ENCODE results near the gene DPM1.

The DPM1 gene

DNA sequence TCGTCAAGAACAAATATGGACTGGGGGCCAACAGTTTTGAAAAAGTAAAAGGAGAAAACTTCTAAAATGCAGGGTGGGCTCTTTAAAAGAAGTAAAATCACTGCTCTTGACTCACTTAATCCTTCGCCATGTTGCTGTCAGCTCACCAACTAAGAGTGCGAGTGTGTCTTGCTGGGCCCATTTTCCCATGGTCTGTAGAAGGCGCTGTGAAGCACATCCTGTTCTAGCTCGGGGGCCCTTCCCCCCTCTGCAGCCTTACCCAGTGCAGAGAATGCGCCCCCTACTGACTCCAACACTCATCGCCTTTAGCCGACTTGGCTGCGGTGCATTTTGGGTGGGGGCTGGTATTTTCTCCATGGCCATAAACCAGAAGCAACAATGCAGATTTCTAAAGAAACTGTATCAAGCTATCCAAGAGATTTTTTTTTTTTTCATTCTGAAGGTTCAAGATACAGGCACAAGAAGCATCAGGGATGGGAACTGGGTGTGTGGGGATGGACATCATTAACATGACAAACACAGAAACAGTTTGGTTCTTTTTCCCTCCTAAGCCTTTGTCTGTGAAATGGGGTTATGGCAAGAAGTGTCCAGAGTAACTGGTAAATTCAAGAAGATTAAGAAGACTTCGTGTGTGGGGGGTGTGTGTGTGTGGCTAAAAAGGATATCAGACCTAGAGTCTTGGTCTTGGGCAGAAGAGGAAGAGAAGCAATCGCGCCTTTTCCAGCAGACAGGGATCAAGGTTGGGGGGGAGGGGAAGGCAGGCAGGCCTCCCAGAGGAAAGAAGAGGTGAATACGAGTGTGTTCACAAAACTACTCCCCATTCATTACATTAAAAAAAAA is 28.8 kb downstream of the DPM1 start:
- Mint-ChIP-seq H3K4me1 (ENCODE audit: low read depth) (peaks cover 35% of the 10 kb centered on the region), H3K27ac (peak overlapping the region; percentile 92), H3K27me3 (ENCODE audit: low read depth) (no peaks in the 10 kb centered on the region), H3K4me3 (peak overlapping the region; percentile 92), H3K9me3 (no peaks in the 10 kb centered on the region), H3K36me3 (ENCODE audit: low read depth) (peaks cover 39% of the 10 kb centered on the region)

DNA sequence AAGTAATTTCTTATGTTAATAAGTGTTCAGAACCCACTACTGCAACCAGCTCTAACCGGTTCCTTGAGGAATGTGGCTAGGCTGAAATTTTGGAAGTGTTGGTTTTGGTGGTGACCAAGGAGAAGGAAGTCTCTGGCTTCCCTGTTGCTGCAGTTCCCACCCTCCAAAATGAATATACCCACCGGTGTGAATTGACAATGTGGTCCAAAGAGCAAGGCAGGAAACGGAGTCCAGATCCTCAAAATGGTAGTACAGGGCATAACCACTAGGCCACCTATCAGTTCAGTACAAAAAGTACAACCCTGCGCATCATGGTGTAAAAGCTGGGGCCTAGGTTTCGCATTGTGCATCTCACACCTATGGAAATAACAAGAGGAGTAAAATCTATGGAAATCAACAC is 29.9 kb downstream of the DPM1 start:
- Mint-ChIP-seq H3K27me3 (ENCODE audit: low read depth) (no peaks in the 10 kb centered on the region), H3K4me1 (ENCODE audit: low read depth) (peaks cover 35% of the 10 kb centered on the region), H3K9me3 (no peaks in the 10 kb centered on the region), H3K36me3 (ENCODE audit: low read depth) (peaks cover 34% of the 10 kb centered on the region), H3K4me3 (peak overlapping the region; percentile 92), H3K27ac (peak overlapping the region; percentile 36)

DNA sequence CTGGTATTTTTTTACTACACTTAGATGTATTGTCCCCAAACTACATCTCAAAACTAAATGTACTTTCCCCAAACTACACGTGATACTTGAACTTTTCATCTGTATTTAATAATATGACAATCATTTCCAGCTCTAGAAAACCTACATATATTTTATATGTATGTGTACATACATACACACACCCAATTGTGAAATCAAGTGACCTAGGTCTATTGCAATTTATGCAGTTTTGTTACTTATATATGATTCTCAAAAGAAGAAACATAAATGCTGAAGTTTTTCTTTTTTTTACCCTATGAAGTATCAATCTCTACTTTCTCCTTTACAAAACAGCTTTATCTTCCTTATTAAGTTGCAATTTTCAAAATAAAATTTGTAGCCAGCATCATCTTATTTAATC is 31.8 kb downstream of the DPM1 start:
- Mint-ChIP-seq H3K9me3 (no peaks in the 10 kb centered on the region), H3K4me3 (no peak overlapping the region), H3K36me3 (ENCODE audit: low read depth) (peaks cover 37% of the 10 kb centered on the region), H3K4me1 (ENCODE audit: low read depth) (peaks cover 38% of the 10 kb centered on the region), H3K27me3 (ENCODE audit: low read depth) (no peaks in the 10 kb centered on the region), H3K27ac (no peak overlapping the region)

DNA sequence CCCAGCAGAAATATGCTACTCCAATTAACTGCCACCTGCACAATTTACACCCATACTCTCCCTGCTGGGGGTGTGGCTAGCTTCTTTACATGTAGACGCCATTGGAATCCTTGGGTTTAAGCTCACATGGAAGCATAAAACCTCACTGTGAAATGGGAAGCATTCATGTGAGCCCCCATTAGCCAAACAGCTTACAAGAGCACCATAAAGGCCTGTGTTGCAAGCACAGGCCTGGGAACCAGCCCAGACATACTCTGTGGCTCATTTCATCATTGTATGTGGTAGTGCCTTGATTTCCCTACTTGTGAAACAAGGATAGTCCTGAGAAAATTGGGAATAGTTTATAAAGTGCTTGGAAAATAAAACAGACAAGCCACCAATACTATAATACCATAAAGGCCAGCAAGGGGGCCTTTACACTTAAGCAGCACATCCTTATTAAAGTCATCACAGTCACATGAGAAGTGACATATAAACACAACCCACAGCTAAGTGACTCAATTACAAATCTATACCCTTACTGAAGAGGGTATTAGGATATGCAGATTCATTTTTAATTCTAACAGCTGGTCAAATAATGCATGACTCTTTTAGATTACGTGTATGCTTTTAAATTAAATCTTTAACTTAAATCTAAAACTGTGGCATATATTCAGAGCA is 33.9 kb downstream of the DPM1 start:
- no peak overlapping the region for H3K27ac Mint-ChIP-seq
- peaks cover 34% of the 10 kb centered on the region for H3K36me3 Mint-ChIP-seq (ENCODE audit: low read depth)
- peaks cover 36% of the 10 kb centered on the region for H3K4me1 Mint-ChIP-seq (ENCODE audit: low read depth)
- H3K9me3 Mint-ChIP-seq = no peaks in the 10 kb centered on the region
- H3K4me3 Mint-ChIP-seq = no peak overlapping the region
- no peaks in the 10 kb centered on the region for H3K27me3 Mint-ChIP-seq (ENCODE audit: low read depth)

DNA sequence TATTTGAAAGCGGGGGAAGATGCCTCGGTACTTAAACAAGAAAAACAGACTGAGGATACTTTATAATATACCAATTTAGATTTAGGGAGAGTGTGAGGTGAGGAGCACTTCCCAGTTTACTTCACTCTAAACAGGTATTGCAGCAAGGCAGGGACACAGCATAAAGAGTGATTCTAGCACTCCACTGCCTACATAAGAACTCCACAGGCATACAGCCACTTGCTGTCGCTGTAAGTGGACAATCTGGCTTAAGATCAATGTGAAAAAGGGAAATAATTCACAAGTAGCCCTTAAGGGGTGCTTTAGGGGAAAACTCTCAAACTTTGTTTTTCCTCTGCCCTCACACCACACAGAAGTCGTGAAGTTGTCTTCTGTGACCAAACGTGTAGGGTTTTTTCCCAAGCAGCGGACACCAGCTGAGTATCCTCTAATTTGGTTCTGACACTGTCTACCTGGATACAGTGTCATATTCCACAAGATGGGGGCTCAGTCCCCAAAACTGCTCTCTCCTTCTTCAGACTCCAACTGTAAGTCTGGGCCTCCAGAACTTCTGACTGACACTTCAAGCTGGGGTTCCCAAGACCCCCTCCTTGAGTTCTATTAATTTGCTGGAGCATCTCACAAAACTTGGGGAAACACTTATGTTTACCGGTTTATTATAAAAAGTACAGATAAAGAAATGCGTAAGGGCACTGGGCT is 36.4 kb downstream of the DPM1 start:
- Mint-ChIP-seq H3K9me3 (no peaks in the 10 kb centered on the region), H3K36me3 (ENCODE audit: low read depth) (peaks cover 16% of the 10 kb centered on the region), H3K4me1 (ENCODE audit: low read depth) (peaks cover 28% of the 10 kb centered on the region), H3K27ac (no peak overlapping the region), H3K4me3 (no peak overlapping the region), H3K27me3 (ENCODE audit: low read depth) (no peaks in the 10 kb centered on the region)

DNA sequence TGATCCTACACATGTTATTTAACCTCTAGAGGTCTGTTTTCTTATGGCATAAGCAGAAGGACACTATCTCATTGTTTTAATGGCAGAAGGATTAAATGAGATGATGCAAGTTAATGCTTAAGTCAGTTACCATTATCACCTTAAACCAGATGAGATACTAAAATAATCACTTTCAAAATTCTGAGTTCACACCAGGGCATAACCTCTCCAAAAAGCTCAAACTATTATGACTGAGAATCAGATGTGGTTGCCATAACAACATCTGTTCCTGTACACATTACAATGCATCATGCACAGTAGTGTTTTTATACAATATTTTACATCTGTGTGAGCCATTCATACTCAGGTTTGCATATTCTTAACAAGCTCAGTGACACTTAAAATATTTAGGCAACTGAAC is 37.3 kb downstream of the DPM1 start:
- H3K4me1 Mint-ChIP-seq (ENCODE audit: low read depth) = peaks cover 33% of the 10 kb centered on the region
- H3K4me3 Mint-ChIP-seq = no peak overlapping the region
- no peaks in the 10 kb centered on the region for H3K27me3 Mint-ChIP-seq (ENCODE audit: low read depth)

DNA sequence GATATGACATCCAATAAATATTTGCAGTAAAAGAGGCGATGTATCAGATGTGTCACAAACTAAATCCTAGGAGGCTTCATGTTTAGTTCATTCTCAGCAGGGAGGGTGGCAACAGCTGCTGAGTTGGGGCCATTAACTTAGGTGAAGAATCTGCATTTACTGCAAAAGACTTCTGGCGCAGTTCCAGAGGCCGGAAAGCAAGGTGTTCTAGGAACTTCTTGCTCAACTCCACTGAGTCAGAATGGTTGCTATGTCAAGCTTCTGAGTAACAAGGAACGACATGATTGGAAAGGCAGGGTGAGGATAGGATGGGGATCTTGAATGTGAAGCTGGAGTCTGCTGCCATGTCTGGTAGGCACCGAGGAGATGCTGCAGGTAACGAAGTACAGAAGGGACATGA is 38.8 kb downstream of the DPM1 start:
- peak overlapping the region; percentile 36 for H3K27ac Mint-ChIP-seq
- no peak overlapping the region for H3K4me3 Mint-ChIP-seq
- peaks cover 13% of the 10 kb centered on the region for H3K36me3 Mint-ChIP-seq (ENCODE audit: low read depth)
- H3K27me3 Mint-ChIP-seq (ENCODE audit: low read depth) = no peaks in the 10 kb centered on the region
- peaks cover 33% of the 10 kb centered on the region for H3K4me1 Mint-ChIP-seq (ENCODE audit: low read depth)
- H3K9me3 Mint-ChIP-seq = no peaks in the 10 kb centered on the region

More for the DNA sequence above, 37.3 kb downstream of the DPM1 start:
- no peak overlapping the region for H3K27ac Mint-ChIP-seq
- H3K9me3 Mint-ChIP-seq = no peaks in the 10 kb centered on the region
- peaks cover 16% of the 10 kb centered on the region for H3K36me3 Mint-ChIP-seq (ENCODE audit: low read depth)

DNA sequence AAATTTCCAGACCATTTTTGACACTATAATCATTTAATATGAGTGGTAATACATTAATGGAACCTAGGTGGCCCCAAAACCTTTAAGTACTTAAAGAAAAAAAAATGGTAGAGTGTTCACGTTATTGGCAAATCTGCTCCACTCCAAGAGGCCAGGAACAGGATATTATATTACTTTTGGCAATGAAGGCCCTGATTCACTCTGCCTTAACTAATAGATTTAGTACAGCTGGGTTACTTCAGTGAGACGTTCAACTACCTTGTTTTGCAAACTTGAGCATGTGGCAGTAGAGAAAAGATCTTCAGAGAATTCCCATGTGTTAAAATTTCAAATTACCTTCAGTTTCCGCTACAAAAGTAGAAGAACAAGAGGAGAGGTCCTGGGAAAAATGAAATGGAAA is 39.9 kb downstream of the DPM1 start:
- Mint-ChIP-seq H3K36me3 (ENCODE audit: low read depth) (peaks cover 20% of the 10 kb centered on the region), H3K4me3 (no peak overlapping the region), H3K27ac (no peak overlapping the region), H3K4me1 (ENCODE audit: low read depth) (peaks cover 45% of the 10 kb centered on the region), H3K27me3 (ENCODE audit: low read depth) (no peaks in the 10 kb centered on the region), H3K9me3 (no peaks in the 10 kb centered on the region)

DNA sequence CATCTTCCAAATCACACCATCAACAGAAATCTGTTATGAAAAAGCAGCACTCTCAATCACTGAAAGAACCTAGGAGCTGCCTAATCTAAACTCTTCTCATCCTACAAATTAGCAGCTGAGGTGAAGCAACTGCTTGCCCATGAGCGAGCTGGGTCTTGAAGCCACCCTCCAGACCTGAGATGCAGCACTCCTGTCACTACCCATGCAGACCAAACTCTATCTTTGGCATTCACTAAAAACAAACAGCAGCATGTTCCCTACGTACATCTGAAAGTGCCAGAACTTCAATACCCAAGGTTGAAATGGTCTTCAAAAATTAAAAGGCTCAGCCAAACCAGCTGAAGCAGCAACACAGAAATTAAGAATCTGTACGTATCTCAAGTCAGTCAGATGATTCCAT is 41.4 kb downstream of the DPM1 start:
- H3K36me3 Mint-ChIP-seq (ENCODE audit: low read depth) = peaks cover 16% of the 10 kb centered on the region
- peaks cover 46% of the 10 kb centered on the region for H3K4me1 Mint-ChIP-seq (ENCODE audit: low read depth)
- no peaks in the 10 kb centered on the region for H3K9me3 Mint-ChIP-seq
- no peak overlapping the region for H3K4me3 Mint-ChIP-seq
- H3K27me3 Mint-ChIP-seq (ENCODE audit: low read depth) = no peaks in the 10 kb centered on the region
- no peak overlapping the region for H3K27ac Mint-ChIP-seq

DNA sequence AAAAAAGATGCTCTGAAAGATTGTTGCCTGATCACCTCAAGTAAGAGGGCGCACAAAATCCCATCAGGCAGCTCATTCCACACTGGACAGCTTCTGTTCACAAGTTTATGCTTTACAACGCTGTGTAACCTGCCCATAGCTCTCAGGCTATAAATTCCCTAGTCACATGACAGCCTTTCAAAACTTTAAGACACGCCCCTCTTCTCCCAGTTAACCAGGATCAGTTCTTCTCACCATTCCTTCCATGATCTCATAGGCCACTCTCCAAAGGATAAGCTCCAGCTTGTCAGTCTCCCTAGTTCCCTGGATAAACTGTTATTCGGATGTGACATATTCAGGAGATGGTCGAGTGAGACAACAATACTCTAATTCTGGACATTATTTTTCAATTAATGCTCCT is 42.1 kb downstream of the DPM1 start:
- no peaks in the 10 kb centered on the region for H3K9me3 Mint-ChIP-seq
- peaks cover 20% of the 10 kb centered on the region for H3K36me3 Mint-ChIP-seq (ENCODE audit: low read depth)
- no peaks in the 10 kb centered on the region for H3K27me3 Mint-ChIP-seq (ENCODE audit: low read depth)
- H3K4me1 Mint-ChIP-seq (ENCODE audit: low read depth) = peaks cover 53% of the 10 kb centered on the region
- no peak overlapping the region for H3K27ac Mint-ChIP-seq
- no peak overlapping the region for H3K4me3 Mint-ChIP-seq

DNA sequence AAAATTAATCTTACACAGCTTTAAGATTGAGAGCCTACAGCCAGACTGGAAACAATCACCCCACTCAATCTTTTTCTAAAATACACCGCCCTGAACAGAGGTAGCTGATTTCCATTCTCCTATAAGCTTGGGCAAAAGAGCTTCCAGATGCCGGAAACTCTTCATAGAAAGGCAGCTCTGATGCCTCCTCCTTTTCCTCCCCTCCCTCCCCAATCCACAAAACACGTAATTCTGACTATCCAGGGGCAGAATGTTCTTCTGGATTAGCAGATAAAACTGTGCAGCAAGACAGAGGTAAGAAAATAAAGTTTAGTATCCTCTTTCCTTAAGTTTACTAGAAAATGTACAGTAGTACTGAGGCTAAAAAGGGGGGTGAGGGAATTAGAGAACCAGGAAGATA is 42.9 kb downstream of the DPM1 start:
- Mint-ChIP-seq H3K27ac (no peak overlapping the region), H3K4me3 (no peak overlapping the region), H3K36me3 (ENCODE audit: low read depth) (peaks cover 20% of the 10 kb centered on the region), H3K9me3 (no peaks in the 10 kb centered on the region), H3K27me3 (ENCODE audit: low read depth) (no peaks in the 10 kb centered on the region), H3K4me1 (ENCODE audit: low read depth) (peaks cover 57% of the 10 kb centered on the region)

DNA sequence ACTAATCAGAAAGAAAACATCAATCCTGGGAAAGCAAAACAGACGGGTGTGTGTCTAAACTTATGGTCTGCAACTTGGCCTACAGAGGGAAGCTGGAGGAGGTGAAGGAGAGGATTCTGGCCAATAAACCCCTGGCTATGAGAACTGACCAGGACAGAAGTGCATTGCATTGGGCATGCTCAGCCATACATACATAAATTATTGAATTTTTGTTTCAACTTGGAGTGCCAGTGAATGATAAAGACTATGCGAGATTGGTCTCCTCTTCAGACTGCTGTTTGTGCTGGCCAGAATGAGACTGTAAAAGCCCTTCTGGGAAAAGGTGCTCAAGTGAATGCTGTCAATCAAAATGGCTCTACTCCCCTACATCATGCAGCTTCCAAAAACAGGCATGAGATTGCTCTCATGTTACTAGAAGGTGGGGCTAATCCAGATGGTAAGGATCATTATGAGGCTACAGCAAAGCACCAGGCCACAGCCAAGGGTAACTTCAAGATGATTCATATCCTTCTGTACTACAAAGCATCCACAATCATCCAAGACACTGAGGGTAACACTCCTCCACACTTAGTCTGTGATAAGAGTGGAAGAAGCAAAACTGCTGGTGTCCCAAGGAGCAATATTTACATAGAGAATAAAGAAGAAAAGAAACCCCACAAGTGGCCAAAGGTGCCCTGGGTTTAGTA is 44.5 kb downstream of the DPM1 start:
- H3K4me3 Mint-ChIP-seq = no peak overlapping the region
- H3K27ac Mint-ChIP-seq = peak overlapping the region; percentile 71
- H3K27me3 Mint-ChIP-seq (ENCODE audit: low read depth) = no peaks in the 10 kb centered on the region
- peaks cover 60% of the 10 kb centered on the region for H3K4me1 Mint-ChIP-seq (ENCODE audit: low read depth)
- H3K9me3 Mint-ChIP-seq = no peaks in the 10 kb centered on the region
- peaks cover 22% of the 10 kb centered on the region for H3K36me3 Mint-ChIP-seq (ENCODE audit: low read depth)

DNA sequence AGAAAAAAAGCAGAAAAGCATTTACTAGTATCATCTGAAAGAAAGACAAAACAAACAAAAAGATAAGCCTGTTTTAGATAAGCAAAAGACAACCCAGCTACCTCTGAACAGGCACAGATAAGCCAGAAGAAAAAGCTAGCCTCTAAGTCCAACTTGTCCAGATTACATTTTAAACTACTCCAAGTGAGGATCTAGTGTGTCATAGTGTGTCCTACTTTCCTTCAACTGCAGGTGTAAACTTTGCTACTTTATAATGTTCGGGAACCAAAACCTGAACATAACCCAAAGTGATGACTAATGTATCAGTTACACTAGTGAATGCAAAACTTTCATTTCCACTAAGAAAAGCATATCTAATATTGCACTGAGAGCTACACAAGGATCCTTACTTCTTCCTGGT is 46.6 kb downstream of the DPM1 start:
- Mint-ChIP-seq H3K36me3 (ENCODE audit: low read depth) (peaks cover 17% of the 10 kb centered on the region), H3K4me3 (no peak overlapping the region), H3K4me1 (ENCODE audit: low read depth) (peaks cover 48% of the 10 kb centered on the region)

DNA sequence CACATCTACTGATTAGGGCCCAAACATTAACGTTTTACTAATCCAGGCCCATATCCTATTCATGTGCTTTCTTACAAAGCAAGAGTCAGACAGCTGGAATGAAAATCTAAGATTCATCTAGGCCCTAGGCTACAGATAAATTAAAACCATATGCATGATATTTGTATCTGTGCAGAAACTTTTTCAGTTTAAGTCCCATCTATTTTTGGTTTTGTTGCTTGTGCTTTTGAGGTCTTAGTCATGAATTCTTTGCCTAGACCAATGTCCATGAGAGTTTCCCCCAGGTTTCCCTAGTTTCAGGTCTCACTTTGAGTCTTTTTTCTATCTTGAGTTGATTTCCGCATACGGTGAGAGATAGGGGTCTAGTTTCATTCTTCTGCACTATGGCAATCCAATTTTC is 47.3 kb downstream of the DPM1 start:
- Mint-ChIP-seq H3K4me1 (ENCODE audit: low read depth) (peaks cover 45% of the 10 kb centered on the region), H3K36me3 (ENCODE audit: low read depth) (peaks cover 17% of the 10 kb centered on the region), H3K4me3 (no peak overlapping the region), H3K27me3 (ENCODE audit: low read depth) (no peaks in the 10 kb centered on the region), H3K9me3 (no peaks in the 10 kb centered on the region), H3K27ac (peak overlapping the region; percentile 47)

More for the DNA sequence above, 46.6 kb downstream of the DPM1 start:
- Mint-ChIP-seq H3K27ac (peak overlapping the region; percentile 43), H3K9me3 (no peaks in the 10 kb centered on the region), H3K27me3 (ENCODE audit: low read depth) (no peaks in the 10 kb centered on the region)
